KOPT-K1 (cell line): ENCODE results near the gene KLHL20.
"Not testable (repeated sequence)": the region's sequence is repeated elsewhere in the genome, so short reads cannot be mapped to it uniquely, and the experiment has no call there.

Experiments
- H3K27ac ChIP-seq: fragments of 200-600 bp; sonication (generic); 2 replicates; pipeline ENCODE4 v1.5.1; 2016; ENCODE audit warnings: antibody characterized with exemption, mild to moderate bottlenecking, low read depth, low read length; ENCODE audit not compliant: poor library complexity, severe bottlenecking
- H3K36me3 ChIP-seq: fragments of 200-600 bp; sonication (generic); 2 replicates; pipeline ENCODE4 v1.5.1; 2017; ENCODE audit warnings: antibody characterized with exemption, mild to moderate bottlenecking, low read length, moderate library complexity; ENCODE audit not compliant: insufficient read depth
- H3K9me3 ChIP-seq: fragments of 200-600 bp; sonication (generic); 2 replicates; pipeline ENCODE4 v1.5.1; 2017; ENCODE audit warnings: antibody characterized with exemption, low read length, mild to moderate bottlenecking; ENCODE audit not compliant: insufficient read depth, poor library complexity, severe bottlenecking

KLHL20 gene, protein sequence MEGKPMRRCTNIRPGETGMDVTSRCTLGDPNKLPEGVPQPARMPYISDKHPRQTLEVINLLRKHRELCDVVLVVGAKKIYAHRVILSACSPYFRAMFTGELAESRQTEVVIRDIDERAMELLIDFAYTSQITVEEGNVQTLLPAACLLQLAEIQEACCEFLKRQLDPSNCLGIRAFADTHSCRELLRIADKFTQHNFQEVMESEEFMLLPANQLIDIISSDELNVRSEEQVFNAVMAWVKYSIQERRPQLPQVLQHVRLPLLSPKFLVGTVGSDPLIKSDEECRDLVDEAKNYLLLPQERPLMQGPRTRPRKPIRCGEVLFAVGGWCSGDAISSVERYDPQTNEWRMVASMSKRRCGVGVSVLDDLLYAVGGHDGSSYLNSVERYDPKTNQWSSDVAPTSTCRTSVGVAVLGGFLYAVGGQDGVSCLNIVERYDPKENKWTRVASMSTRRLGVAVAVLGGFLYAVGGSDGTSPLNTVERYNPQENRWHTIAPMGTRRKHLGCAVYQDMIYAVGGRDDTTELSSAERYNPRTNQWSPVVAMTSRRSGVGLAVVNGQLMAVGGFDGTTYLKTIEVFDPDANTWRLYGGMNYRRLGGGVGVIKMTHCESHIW

DNA sequence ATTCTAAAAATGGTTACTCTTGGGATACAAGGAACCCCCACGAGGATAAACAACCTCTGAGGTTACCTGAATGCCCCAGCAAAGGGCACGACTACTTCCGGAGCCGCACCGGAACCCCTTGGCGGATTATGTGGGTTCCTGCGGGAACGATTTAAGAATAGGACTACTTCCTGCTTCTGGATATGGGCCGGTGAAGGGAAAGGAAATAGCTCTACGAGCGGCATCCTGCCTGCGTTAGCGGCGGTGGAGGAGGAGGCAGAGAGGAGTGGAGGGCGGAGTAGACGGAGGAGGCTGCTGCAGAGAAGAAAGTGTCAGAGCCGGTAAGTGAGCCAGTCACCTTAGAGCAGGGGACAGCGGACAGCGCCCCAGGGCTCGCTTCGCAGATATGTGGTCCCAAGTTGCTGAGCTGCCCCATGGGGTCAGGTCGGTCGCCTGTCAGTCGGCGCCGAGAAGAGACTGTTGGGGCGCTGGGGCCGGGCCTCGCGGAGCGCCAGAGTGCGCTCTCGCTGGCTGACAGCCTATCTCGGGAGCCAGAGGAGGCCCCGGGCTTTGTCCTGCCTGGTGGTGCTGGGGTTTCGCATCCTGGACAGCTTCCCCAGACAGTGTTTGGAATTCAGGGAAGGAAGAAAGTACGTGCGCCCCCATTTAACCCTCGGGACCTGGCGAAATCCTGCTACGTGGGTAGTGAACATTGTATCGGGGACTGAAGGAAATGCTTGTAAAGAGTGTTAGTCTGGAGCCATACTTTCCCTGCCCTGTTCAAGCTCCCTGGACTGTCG is at the start of gene KLHL20:
TSS of gene KLHL20 (plus strand) at position 223 of the 779 bp plus-strand sequence. CDS start 1,063 bp downstream, outside the sequence.
- H3K27ac ChIP-seq: peak within 1 kb of the TSS; percentile 67
- H3K9me3 ChIP-seq: peaks cover 4% of the 10 kb centered on the region
- peaks cover 14% of the 10 kb centered on the region; the same call in 1 of the 2 replicates for H3K36me3 ChIP-seq

DNA sequence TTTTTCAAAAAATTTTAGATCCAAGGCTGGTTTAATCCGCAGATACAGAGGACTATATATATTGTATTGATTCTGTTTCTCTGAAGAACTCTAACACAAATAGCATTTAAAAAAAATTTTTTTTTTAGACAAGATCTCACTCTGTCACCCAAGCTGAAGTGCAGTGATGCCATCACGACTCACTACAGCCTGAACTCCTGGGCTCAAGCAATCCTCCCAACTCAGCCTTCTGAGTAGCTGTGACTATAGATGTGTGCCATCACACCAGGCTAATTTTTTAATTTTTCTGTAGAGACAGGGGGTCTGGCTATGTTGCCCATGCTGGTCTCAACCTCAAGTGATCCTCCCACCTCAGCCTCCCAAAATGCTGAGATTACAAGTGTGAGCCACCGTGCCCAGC is 48.1 kb upstream of the KLHL20 start:
- Histone ChIP-seq H3K9me3 (no peaks in the 10 kb centered on the region), H3K27ac (no peak overlapping the region), H3K36me3 (no peaks in the 10 kb centered on the region)

DNA sequence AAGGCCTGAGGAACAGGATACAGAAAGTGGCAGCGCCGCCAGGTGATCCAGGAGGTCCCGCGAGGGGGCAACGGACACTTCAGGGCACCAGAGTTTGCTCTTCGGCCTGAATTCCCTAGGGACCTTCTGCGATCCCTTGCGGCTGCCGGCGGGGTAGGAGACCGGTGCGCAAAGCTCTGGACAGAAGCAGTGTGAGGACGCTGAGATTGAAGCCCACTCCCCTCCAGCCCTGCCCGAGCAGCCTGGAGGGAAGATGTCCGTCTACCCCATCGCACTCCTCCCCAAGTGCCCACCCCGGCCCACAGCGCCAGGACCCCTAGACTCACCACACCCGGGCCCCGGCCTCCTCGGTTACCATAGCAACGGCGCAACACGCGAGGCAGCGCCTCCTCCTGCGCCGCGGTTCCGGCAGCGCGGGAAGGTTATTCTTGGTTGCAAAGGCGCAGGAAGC is 45.3 kb upstream of the KLHL20 start, which contains the start of gene ANKRD45:
TSS of gene ANKRD45 (minus strand) at position 361 of the 451 bp plus-strand sequence. CDS start 10,433 bp downstream, outside the sequence.
- Histone ChIP-seq H3K36me3 (no peaks in the 10 kb centered on the region), H3K27ac (no peak within 1 kb of the TSS), H3K9me3 (no peaks in the 10 kb centered on the region)

DNA sequence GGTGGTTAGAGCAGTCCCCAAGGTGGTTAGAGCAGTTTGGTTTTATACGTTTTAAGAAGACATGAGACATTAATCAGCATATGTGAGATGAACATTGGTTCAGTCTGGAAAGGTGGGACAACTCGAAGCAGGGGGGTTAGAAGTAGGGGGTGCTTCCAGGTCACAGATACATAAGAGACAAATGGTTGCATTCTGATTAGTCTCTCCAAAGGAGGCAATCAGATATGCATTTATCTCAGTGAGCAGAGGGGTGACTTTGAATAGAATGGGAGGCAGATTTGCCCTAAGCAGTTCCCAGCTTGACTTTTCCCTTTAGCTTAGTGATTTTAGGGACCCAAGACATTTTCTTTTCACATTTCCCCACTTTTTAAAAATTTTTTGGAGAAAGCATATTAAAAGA is 40.3 kb upstream of the KLHL20 start:
- H3K9me3 ChIP-seq, H3K36me3 ChIP-seq, H3K27ac ChIP-seq: not testable (repeated sequence)

DNA sequence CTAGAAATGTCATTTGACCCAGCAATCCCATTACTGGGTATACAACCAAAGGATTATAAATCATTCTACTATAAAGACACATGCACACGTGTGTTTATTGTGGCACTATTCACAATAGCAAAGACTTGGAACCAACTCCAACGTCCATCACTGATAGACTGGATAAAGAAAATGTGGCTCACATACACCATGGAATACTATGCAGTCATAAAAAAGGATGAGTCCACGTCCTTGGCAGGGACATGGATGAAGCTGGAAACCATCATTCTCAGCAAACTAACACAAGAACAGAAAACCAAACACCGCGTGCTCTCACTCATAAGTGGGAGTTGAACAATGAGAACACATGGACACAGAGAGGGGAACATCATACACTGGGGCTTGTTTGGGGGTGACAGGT is 34.6 kb upstream of the KLHL20 start:
- not testable (repeated sequence) for H3K27ac ChIP-seq

DNA sequence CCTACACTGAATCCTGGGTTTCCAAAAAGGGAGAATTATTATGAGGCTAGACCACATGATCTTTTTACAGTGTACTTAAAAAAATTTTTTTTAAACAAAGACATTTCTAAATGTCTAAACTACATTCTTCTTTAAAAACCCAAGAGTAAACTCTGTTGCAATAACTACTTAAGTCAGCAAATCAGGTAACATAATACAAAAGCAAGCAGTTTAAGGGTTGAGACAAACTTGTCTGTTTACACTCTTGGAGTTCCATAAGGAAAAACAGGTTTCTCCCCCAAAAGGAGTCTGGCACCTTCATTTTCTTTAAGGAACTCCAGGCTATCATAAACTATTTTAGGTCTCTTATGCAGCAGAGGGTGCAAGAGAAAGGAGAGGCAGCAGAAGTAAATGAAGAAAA is 32.6 kb upstream of the KLHL20 start:
- Histone ChIP-seq H3K27ac (no peak overlapping the region), H3K9me3 (no peaks in the 10 kb centered on the region), H3K36me3 (no peaks in the 10 kb centered on the region)

More for the DNA sequence above, 34.6 kb upstream of the KLHL20 start:
- not testable (repeated sequence) for H3K36me3 ChIP-seq, H3K9me3 ChIP-seq

DNA sequence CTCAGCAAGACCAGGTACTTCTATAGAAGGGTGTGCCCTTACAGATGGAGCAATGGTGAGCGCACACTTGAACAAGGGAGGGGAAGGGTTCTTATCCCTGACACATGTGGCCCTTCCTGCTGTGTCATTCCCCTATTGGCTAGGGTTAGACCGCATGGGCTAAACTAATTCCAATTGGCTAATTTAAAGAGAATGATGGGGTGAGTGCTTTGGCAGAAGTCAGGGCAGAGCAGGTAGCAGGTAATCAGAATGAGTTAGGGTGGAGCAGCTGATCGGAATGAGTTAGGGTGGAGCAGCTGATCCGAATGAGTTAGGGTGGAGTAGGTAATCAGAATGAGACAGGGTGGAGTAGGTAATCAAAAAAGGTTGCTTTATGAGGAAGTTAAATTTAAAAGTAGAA is 30.9 kb upstream of the KLHL20 start:
- not testable (repeated sequence) for H3K27ac ChIP-seq, H3K36me3 ChIP-seq, H3K9me3 ChIP-seq

DNA sequence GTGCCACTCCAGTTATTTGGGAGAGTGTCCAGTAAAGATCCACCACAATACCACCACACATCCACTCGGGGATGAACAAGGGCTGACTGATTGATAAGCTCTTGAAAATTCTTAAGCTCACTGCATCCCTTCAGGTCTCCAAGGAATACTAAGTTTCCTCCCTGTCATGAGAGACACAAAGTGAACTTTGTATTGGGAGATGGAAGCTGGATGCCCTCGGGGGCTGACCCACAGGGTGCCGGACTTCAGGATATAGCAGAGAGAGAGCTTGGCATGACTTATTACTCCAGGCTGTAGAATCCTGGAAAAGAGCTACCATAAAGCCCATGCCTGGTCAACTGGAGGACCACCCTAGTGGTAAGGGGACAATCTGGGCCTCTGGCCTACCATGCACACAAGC is 29.7 kb upstream of the KLHL20 start:
- H3K36me3 ChIP-seq, H3K27ac ChIP-seq, H3K9me3 ChIP-seq: not testable (repeated sequence)

DNA sequence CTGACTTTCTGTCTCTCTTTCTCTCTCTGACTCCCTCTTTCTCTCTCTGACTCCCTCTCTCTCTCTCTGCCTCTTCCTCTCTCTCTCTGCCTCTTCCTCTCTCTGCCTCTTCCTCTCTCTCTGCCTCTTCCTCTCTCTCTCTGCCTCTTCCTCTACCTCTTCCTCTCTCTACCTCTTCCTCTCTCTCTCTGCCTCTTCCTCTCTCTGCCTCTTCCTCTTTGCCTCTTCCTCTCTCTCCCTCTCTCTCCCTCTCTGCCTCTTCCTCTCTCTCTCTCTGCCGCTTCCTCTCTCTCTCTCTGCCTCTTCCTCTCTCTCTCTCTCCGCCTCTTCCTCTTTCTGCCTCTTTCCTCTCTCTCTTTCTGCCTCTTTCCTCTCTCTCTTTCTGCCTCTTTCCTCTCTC is 26.5 kb upstream of the KLHL20 start:
- Histone ChIP-seq H3K27ac (no peak overlapping the region), H3K36me3 (no peaks in the 10 kb centered on the region), H3K9me3 (peaks cover 7% of the 10 kb centered on the region)

DNA sequence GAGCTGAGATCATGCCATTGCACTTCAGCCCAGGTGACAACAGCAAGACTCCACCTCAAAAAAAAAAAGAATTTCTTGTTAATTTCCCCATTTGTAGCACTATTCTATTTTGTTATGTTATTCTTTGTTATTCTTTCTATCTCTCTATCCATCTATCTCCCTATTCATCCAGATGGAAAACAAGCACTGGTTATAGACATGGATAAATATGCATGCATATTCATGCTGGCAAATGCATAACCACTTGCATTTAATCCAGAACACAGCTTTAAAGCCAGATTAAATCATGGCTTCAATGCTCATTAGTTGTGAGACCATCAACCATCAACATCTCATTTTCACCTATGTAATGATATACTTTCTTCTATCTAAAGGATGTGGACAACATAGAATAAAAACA is 21.5 kb upstream of the KLHL20 start:
- Histone ChIP-seq H3K36me3 (no peaks in the 10 kb centered on the region), H3K27ac (no peak overlapping the region), H3K9me3 (peaks cover 7% of the 10 kb centered on the region)

DNA sequence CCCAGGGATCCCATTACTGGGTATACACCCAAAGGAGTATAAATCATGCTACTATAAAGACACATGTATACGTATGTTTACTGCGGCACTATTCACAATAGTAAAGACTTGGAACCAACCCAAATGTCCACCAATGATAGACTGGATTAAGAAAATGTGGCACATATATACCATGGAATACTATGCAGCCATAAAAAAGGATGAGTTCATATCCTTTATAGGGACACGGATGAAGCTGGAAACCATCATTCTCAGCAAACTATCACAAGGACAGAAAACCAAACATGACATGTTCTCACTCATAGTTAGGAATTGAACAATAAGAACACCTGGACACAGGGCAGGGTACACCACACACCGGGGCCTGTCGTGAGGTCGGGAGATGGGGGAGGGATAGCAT is 13.5 kb upstream of the KLHL20 start:
- H3K9me3 ChIP-seq, H3K36me3 ChIP-seq, H3K27ac ChIP-seq: not testable (repeated sequence)

DNA sequence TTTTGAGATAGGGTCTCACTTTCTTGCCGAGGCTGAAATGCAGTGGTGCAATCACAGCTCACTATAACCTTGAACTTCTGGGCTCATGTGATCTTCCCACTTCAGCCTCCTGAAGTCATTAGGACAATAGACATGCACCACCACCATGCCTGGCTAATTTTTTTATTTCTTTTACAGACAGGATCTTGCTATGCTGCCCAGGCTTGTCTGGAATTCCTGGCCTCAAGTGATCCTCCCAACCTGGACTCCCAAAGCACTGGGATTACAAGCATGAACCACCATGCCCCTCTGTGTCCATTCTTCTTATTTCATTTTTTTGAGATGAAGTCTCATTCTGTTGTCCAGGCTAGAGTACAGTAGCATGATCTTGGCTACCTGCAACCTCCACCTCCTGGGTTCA is 12.0 kb upstream of the KLHL20 start:
- no peaks in the 10 kb centered on the region for H3K9me3 ChIP-seq
- H3K27ac ChIP-seq: no peak overlapping the region
- H3K36me3 ChIP-seq: no peaks in the 10 kb centered on the region

DNA sequence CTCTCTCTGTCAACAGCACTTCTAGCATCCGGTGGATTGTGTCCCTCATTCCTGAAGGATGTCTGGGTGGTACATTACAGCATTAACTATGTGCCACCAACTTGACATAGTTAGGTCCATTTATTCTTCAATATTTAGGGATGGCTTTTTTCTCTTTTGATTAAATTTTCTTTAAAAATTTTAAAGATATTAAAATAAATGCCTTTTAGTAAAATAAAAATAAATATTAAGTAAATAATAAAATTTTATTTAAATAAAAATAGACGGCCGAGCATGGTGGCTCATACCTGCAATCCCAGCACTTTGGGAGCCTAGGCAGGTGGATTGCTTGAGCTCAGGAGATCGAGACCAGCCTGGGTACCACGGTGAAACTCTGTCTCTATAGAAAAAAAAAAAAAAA is 9.7 kb upstream of the KLHL20 start:
- Histone ChIP-seq H3K27ac (no peak overlapping the region), H3K9me3 (no peaks in the 10 kb centered on the region), H3K36me3 (no peaks in the 10 kb centered on the region)

DNA sequence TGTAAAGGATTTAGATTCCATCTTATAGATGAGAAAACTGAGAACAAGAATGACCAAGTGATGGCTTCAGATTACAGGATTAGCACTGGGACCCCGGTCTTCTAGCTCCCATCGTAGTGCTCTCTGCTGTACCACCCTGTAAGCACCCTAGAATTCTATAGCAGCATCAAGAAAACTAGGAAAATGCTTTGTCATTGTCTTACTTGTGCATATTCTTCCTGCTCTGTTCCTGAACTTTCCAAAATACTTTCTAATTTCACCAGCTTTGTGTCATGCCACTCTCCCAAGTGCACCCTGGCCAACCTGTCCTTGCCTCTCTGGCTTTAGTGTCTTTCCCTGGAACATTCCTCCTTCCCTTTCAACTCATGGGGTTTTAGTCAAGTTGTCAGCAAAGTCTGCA is 6.0 kb upstream of the KLHL20 start:
- H3K36me3 ChIP-seq: no peaks in the 10 kb centered on the region
- H3K27ac ChIP-seq: no peak overlapping the region
- H3K9me3 ChIP-seq: peaks cover 4% of the 10 kb centered on the region

DNA sequence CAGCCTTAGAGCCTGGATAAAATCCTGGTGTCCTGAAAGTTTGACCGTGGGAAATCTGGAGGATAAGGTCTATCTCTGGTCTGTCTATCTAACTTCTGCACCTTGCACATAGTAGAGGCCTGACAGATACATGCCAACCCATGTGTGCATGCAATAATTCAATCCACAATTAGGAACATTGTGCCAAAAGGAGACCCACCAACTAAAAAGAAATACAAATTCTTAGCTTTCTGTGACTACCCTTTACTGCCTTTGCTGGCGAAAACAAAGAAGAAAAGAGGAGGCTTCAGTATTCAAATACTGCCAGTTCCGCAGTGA is 381 bp upstream of the KLHL20 start:
- peak overlapping the region; percentile 67 for H3K27ac ChIP-seq
- H3K9me3 ChIP-seq: peaks cover 4% of the 10 kb centered on the region
- H3K36me3 ChIP-seq: peaks cover 14% of the 10 kb centered on the region; the same call in 1 of the 2 replicates
